GM18951 (cell line): ENCODE data around the gene C16orf82.

Experiments used
- POLR2A ChIP-seq: IDR thresholded peaks from 4 replicates; pipeline ENCODE4 v1.6.1; 2011; ENCODE audit warnings: mild to moderate bottlenecking; ENCODE audit not compliant: insufficient read length, insufficient read depth; ENCODE audit errors: extremely low read depth
- in situ Hi-C: fragments of 300-500 bp; cut with MboI; formaldehyde crosslinking; loops from one replicate; pipeline ENCODE4 v1.12.0; 2022; ENCODE audit warnings: low sequenced_read_pairs, mixed read lengths, inconsistent platforms; ENCODE audit not compliant: unreplicated experiment

C16orf82 gene

GRCh38 chr16:27102701-27103575, 36.2 kb downstream of the C16orf82 start:
- no peak for TF ChIP-seq POLR2A
- in situ Hi-C loops, result loop anchor here (25.0 kb wide), 1 partner anchor 1266 kb away; no protein-coding TSS in a partner anchor

GRCh38 chr16:27103954-27104353, 37.2 kb downstream of the C16orf82 start:
- in situ Hi-C loops, result loop anchor here (25.0 kb wide), 1 partner anchor 1267 kb away; no protein-coding TSS in a partner anchor
- TF ChIP-seq POLR2A, result no peak

- no peak for TF ChIP-seq POLR2A
- in situ Hi-C loops, result loop anchor here (25.0 kb wide), 1 partner anchor 1269 kb away; no protein-coding TSS in a partner anchor
Observed at GRCh38 chr16:27106305-27106704, 39.6 kb downstream of the C16orf82 start.

GRCh38 chr16:27107185-27107592, 40.5 kb downstream of the C16orf82 start:
- TF ChIP-seq POLR2A, result no peak
- in situ Hi-C loops, result loop anchor here (25.0 kb wide), 1 partner anchor 1270 kb away; no protein-coding TSS in a partner anchor

- in situ Hi-C loops, result loop anchor here (25.0 kb wide), 1 partner anchor 1271 kb away; no protein-coding TSS in a partner anchor
- TF ChIP-seq POLR2A, result no peak
Observed at GRCh38 chr16:27108051-27108770, 41.5 kb downstream of the C16orf82 start.

GRCh38 chr16:27108826-27109665, 42.3 kb downstream of the C16orf82 start:
- in situ Hi-C loops, result loop anchor here (25.0 kb wide), 1 partner anchor 1272 kb away; no protein-coding TSS in a partner anchor
- TF ChIP-seq POLR2A, result no peak

- TF ChIP-seq POLR2A, result no peak
- in situ Hi-C loops, result loop anchor here (25.0 kb wide), 1 partner anchor 1273 kb away; no protein-coding TSS in a partner anchor
Observed at GRCh38 chr16:27109666-27110523, 43.2 kb downstream of the C16orf82 start.

GRCh38 chr16:27110524-27110896, 43.8 kb downstream of the C16orf82 start:
- in situ Hi-C loops, result loop anchor here (25.0 kb wide), 1 partner anchor 1273 kb away; no protein-coding TSS in a partner anchor
- TF ChIP-seq POLR2A, result no peak

- in situ Hi-C loops, result loop anchor here (25.0 kb wide), 1 partner anchor 1274 kb away; no protein-coding TSS in a partner anchor
- TF ChIP-seq POLR2A, result no peak
Observed at GRCh38 chr16:27111486-27111885, 44.8 kb downstream of the C16orf82 start.

- no peak for TF ChIP-seq POLR2A
- in situ Hi-C loops, result loop anchor here (25.0 kb wide), 1 partner anchor 1275 kb away; no protein-coding TSS in a partner anchor
Observed at GRCh38 chr16:27112093-27112811, 45.5 kb downstream of the C16orf82 start.

- in situ Hi-C loops, result loop anchor here (25.0 kb wide), 1 partner anchor 1276 kb away; no protein-coding TSS in a partner anchor
- no peak for TF ChIP-seq POLR2A
Observed at GRCh38 chr16:27113341-27113841, 46.7 kb downstream of the C16orf82 start.

GRCh38 chr16:27114006-27114405, 47.3 kb downstream of the C16orf82 start:
- in situ Hi-C loops, result loop anchor here (25.0 kb wide), 1 partner anchor 1277 kb away; no protein-coding TSS in a partner anchor
- no peak for TF ChIP-seq POLR2A
